Measurements from ENCODE around the gene WNT5A.

WNT5A gene

DNA sequence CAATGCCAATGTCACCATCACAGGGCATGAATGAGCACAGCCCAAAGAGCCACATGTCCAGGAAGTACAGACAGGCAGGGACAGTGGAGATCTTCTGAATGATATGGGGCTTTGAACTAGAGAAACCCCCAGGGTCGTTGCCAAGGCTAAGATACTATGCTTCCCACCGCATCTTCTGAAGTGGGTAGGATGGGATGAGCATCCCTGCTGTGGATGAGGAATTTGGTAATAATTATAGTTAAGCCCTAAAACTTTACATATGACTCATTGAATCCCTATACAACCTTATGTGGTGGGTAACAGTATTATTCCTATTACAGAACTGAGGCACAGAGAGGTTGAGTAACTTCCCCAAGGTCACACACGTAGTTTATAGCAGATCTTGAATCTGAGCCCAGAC, 44.2 kb downstream of the WNT5A start:
- DNase-seq: no peak

DNA sequence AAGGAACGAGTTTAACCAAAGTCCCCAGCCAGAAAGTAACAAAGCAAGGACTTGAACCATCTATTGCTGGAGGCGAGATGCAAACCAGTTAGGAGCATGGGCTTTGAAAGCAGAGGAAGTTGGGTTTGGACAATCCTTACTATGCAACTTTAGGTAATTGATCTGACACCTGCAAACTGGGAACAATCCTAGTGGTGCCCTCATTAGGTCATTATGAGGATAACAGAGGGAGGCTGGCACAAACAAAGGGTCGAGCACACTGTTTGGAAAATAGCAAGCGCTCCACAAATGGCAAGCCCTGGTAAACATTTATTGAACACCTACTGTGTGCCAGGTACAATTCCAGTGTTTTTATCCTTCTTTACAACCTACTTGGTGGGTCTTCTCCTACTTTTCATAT, 45.6 kb downstream of the WNT5A start:
- DNase-seq: no peak

DNA sequence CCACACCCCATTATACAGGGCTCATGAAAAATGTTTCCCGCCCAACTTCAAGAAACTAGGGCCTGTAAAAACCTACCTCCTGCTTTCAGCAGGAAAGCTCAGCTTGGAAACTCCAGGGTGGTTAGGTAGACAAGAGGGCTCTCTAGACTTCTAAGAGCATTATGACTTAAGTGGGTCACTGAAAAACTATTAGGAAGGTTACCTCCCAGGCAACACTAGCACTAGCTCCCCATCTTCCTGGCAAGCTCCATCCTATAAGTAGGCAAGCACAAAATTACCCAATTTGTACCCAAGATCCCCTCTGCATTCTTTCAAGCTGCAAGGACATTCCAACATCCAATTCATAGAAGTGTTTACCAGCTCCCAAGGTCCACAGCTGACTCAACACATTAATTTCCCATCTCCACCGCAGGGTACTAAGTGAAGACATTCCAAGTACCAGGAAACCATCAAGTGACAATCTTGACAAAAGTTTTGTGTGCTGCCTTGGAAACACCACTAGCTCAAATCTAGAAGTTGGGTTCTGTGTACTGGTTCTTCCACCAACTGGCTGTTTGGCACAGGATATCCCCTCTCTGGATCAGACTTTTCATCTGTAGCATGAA, 46.9 kb downstream of the WNT5A start:
- DNase-seq: no peak

DNA sequence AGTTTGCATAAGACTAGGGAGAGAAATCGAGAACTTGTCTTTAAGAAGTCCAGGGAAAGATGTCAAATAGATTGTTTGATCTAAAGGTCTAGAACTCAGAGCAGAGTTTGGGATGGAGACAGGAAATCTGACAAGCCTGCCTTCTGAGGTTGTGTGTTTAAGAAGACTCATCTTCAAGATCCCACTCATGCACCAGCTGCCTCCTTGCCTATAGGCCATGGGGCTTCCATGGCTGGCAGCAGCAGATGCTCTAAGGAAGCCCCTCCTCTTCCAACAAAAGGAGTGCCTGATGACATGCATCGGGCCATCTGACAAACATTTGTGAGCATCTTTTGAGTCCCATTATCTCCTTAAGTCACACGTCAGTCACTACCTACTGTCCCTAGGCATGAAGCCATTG, 47.4 kb downstream of the WNT5A start:
- DNase-seq: no peak

DNA sequence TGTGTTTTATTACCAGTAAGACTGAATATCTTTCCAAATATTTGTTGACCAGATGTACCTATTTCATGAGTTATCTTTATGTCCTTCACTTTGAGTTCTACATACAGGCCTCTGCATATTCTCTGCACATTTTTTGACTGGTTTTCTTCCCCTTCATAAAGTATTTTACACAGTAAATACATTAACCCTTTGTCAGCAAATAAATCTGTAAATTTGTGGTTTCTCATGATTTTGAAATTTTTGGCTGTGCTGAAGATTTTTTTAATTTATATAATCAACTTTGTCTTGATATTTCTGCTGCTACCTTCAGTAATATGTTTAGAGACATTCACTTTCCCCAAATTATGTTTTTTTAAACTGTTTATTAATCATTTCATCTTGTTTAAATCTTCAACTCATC, 50.5 kb downstream of the WNT5A start:
- no peak for DNase-seq

DNA sequence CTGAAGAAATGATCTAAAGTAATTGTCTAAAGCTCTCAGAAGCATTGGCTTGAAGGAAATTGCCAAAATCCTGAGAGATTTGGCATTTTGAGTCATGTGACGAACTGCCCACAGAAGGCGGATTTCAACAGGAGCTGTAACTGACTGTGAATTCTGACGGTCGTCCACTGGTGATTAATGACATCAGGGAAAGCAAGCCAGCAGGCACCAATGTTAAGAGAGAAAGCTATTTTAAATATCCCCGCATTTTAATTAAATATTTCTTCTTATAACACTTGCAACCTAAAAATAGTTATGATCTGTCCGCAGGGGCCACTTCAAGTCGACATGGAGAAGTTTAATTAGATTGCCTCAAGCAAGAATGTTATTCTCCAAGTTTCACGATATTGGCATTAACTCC, 51.6 kb downstream of the WNT5A start:
- no peak for DNase-seq

DNA sequence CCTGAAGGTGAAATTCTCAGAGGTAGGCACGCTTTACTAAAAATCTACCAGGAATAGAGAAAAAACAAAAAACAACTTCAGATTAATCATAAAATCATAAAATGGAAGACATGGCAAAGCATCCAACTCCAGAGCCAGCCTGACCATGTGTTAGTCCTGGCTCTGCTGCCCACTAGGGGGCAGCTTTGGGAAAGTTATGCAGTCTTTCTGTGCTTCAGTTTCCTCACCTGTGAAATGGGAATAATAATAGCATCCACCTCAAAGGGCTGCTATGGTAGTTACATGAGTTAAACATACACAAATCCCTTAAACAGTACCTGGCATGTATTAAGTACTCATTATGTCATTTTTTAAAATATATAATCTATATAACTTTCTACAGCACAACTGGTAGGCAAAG, 52.3 kb downstream of the WNT5A start:
- DNase-seq: no peak

DNA sequence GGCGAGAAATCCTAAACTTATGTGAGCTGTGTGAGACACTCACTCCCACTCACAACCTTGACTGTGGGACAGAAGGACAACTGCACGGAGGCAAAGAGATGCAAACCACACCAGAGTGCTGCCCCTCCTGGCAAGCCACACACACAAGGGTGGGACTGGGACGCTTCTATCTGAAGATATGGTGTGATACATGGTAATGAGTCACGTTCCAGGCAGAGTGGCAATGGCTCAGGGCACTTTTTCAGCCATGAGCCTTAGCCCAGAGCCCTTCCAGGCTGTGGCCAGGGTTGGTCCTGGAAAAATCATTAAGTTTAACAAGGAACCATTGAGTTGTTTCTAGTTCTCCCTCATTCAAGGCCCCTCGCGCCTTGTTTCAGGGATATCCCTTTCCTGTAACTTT, 56.1 kb downstream of the WNT5A start:
- DNase-seq: no peak

DNA sequence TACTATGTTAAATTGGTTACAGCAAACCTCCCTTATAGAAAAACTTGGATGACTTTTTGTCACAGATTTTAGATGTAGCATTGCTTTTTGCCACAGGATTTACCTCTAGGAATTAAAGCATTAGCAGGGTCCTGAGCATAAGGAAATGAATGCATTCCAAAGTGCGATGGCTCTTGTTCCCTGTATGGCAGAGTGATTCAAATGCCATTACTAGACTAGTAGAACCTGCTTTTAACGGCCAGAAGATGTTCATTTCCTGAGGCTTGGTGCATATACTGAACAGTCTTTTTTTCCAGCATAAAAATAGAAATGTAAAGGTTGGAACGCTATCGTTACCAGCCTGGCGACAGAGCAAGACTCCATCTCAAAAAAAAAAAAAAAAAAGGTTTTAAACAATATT, 59.4 kb downstream of the WNT5A start:
- no peak for DNase-seq

DNA sequence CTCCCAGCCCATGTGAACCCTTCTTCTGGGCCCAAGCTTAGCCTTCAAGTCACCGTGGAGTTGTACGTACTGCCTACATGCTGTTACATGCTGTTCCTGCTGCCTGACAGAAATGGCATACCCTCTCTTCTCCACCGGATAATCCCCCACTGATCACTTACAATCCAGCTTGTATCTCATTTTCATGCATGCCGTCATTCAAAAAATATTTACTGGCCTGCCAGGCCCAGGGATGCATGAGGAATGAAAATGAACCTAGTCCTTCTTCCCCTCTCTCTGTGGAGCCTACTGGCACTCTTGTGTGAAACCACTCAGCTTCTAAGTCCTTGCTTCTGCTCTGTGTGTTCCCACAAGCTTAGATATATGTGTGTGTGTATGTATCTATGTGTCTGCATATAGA, 60.6 kb downstream of the WNT5A start:
- DNase-seq: no peak

DNA sequence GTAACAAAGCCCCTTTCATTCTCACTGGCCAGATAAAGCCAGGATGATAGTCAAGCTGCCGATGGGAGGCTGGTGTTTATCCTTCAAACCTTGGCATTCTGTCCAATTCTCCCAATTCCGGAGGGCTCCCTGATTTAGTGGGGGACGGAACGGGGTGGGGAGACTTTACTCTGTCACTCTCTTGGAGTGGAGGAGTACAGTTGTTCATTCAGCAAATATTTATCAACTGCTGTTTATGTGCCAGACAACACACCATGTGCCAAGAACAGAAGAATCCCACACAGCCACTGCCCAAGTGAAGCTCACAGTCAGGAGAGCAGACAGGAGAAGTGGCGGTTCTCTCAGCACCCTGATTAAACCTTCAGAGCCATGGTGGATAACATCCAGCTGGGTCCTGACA, 63.3 kb downstream of the WNT5A start:
- DNase-seq: no peak

DNA sequence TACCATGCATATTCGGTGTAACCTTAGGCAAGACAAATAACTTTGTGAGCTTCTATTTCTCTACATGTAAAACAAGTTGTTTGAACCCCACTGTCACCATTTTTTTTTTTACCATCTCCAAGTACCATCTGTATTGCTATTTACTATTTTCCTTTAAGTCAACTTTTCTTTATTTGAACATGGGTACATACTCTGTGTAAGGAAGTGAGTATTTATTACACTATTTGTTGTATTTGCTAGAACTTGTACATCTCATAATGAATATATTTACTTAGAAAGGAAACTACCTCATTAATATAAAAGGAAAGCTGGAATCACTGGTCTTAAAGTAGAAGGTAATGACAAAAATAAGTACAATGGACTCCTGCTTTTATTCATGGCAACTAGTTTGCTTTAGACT, 69.9 kb downstream of the WNT5A start:
- no peak for DNase-seq

DNA sequence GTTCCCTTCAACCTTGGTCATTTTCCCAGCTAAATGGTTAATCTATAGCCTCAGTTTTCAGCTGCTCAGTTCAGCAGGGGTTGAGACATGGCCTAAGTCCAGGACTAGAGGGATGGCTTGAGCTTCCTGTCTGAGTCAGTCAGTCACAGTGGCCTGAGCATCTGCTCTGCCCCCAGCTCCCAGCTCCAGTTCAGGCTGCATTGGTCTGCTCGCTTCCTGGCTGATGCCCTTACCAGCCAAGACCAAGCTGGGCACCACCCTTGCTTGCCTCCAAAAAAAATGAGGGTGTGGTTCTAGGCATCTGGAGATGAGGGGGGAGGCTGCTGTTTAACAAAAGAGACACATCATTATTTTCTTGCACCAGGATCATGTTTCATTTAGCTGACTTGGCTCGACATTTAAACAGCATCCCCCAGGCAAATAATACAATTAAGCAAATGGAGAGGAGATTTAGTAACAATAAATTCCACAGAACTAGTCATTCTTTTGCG, 70.7 kb downstream of the WNT5A start:
- no peak for DNase-seq
